MM.1S (cell line): Measurements from ENCODE around the gene TFAP2B.

Source experiments
- DNase-seq: peaks from one replicate; pipeline ENCODE4 v3.0.0-alpha.2; 2015
- H2AFZ ChIP-seq: fragments of 300-600 bp; sonication (generic); 2 replicates; pipeline ENCODE4 v1.6.0; 2016; ENCODE audit warnings: antibody characterized with exemption, low read length
- H3F3A ChIP-seq: fragments of 300-600 bp; sonication (generic); 2 replicates; pipeline ENCODE4 v1.6.1; 2016; ENCODE audit warnings: mild to moderate bottlenecking, antibody characterized with exemption, low read length, moderate library complexity, mixed read lengths; ENCODE audit not compliant: insufficient read depth
- H3K27ac ChIP-seq: fragments of 300-600 bp; sonication (generic); 2 replicates; pipeline ENCODE4 v1.5.1; 2016; ENCODE audit warnings: mild to moderate bottlenecking, low read length
- H3K27me3 ChIP-seq: fragments of 300-600 bp; sonication (generic); replicated peaks from 2 replicates; pipeline ENCODE4 v1.6.0; 2016; ENCODE audit warnings: low read length; ENCODE audit not compliant: insufficient read depth
- H3K36me3 ChIP-seq: fragments of 300-600 bp; sonication (generic); replicated peaks from 2 replicates; pipeline ENCODE4 v1.6.1; 2016; ENCODE audit warnings: mild to moderate bottlenecking, low read length, mixed read lengths; ENCODE audit not compliant: insufficient read depth
- H3K4me1 ChIP-seq: fragments of 300-600 bp; sonication (generic); 2 replicates; pipeline ENCODE4 v1.6.1; 2016; ENCODE audit warnings: low read length, mixed read lengths
- H3K4me2 ChIP-seq: fragments of 300-600 bp; sonication (generic); 2 replicates; pipeline ENCODE4 v1.6.0; 2016; ENCODE audit warnings: low read depth, low read length
- H3K4me3 ChIP-seq: fragments of 300-600 bp; sonication (generic); 2 replicates; pipeline ENCODE4 v1.5.1; 2016; ENCODE audit warnings: low read length, mixed read lengths
- H3K79me2 ChIP-seq: fragments of 300-600 bp; sonication (generic); 2 replicates; pipeline ENCODE4 v1.6.1; 2016; ENCODE audit warnings: mixed run types, low read length, mixed read lengths
- H3K9ac ChIP-seq: fragments of 300-600 bp; sonication (generic); 2 replicates; pipeline ENCODE4 v1.6.1; 2016; ENCODE audit warnings: low read length, mixed read lengths
- H3K9me2 ChIP-seq: fragments of 300-600 bp; sonication (generic); replicated peaks from 2 replicates; pipeline ENCODE4 v1.6.1; 2016; ENCODE audit warnings: mild to moderate bottlenecking, low read length, mixed read lengths; ENCODE audit not compliant: insufficient read depth
- H3K9me3 ChIP-seq: fragments of 300-600 bp; sonication (generic); replicated peaks from 2 replicates; pipeline ENCODE4 v1.6.1; 2016; ENCODE audit warnings: mild to moderate bottlenecking, low read length, mixed read lengths; ENCODE audit not compliant: insufficient read depth
- H4K20me1 ChIP-seq: fragments of 300-600 bp; sonication (generic); 2 replicates; pipeline ENCODE4 v1.6.1; 2016; ENCODE audit warnings: mild to moderate bottlenecking, low read length, moderate library complexity, mixed read lengths; ENCODE audit not compliant: insufficient read depth
- EZH2 ChIP-seq: fragments of 300-600 bp; sonication (generic); optimal IDR thresholded peaks from 2 replicates; pipeline ENCODE3; 2017; ENCODE audit warnings: low read depth, mild to moderate bottlenecking, antibody characterized with exemption, low read length, mixed read lengths
- EZH2phosphoT487 ChIP-seq: fragments of 300-600 bp; sonication (generic); IDR thresholded peaks from 2 replicates; pipeline ENCODE4 v1.6.1; 2018; ENCODE audit warnings: antibody characterized with exemption, low read length
- TF ChIP-seq, protein P1 (sequence below): fragments of 300-600 bp; sonication (generic); IDR thresholded peaks from 2 replicates; pipeline ENCODE4 v1.5.1; 2016; ENCODE audit warnings: antibody characterized with exemption, low read length, mixed read lengths

Gene TFAP2B

DNA sequence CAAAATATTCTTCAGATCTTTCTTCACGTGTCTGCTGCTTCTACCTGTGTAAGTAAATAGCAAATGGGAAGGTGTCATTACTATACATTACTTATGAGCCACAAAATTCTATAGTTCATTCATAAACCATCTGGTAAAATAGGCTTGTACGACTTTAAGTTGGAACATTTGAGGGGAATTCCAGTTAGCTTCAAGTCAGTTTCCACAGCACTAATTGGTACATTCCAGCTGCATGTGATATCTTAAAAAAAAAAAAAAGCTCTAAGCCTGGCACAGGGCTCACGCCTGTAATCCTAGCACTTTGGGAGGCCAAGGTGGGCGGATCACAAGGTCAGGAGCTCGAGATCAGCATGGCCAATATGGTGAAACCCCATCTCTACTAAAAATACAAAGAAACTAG is 23.1 kb upstream of the TFAP2B start:
- Histone ChIP-seq H3K27ac (no peak overlapping the region), H3K4me1 (peaks cover 8% of the 10 kb centered on the region; the same call in 1 of the 2 replicates), H3K9ac (no peak overlapping the region), H3K36me3 (no peaks in the 10 kb centered on the region), H3F3A (no peaks in the 10 kb centered on the region), H4K20me1 (no peaks in the 10 kb centered on the region), H3K4me3 (no peak overlapping the region), H3K9me3 (no peaks in the 10 kb centered on the region), H3K27me3 (no peaks in the 10 kb centered on the region), H3K9me2 (no peaks in the 10 kb centered on the region), H2AFZ (no peak overlapping the region), H3K4me2 (no peak overlapping the region), H3K79me2 (no peaks in the 10 kb centered on the region)
- no peak for DNase-seq
- TF ChIP-seq EZH2 = no peak
- TF ChIP-seq EZH2phosphoT487 = no peak
- TF ChIP-seq, protein P1, sequence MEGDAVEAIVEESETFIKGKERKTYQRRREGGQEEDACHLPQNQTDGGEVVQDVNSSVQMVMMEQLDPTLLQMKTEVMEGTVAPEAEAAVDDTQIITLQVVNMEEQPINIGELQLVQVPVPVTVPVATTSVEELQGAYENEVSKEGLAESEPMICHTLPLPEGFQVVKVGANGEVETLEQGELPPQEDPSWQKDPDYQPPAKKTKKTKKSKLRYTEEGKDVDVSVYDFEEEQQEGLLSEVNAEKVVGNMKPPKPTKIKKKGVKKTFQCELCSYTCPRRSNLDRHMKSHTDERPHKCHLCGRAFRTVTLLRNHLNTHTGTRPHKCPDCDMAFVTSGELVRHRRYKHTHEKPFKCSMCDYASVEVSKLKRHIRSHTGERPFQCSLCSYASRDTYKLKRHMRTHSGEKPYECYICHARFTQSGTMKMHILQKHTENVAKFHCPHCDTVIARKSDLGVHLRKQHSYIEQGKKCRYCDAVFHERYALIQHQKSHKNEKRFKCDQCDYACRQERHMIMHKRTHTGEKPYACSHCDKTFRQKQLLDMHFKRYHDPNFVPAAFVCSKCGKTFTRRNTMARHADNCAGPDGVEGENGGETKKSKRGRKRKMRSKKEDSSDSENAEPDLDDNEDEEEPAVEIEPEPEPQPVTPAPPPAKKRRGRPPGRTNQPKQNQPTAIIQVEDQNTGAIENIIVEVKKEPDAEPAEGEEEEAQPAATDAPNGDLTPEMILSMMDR = no peak

DNA sequence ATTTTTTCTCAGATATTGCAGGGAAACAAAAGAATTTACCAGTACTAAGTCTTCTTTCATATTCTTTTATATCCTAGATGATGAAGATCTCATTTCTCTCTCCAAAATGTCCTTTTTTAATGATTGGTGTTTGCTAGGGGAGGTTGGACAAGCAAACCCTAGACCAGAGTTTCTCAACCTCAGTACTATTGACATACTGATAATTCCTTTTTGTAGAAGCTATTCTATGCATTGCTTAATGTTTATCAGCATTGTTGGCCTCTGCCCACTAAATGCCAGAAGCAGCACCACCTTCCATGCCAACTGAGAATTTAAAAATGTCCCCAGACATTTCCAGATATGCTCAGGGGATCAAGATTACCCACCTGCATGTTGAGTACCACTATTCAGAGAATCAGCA is 14.4 kb upstream of the TFAP2B start:
- H3K4me2 ChIP-seq = no peak overlapping the region
- TF ChIP-seq, protein P1 = no peak
- no peak for TF ChIP-seq EZH2phosphoT487
- TF ChIP-seq EZH2 = no peak
- no peaks in the 10 kb centered on the region for H3K27me3 ChIP-seq
- no peak overlapping the region for H3K27ac ChIP-seq
- H3K9me2 ChIP-seq = no peaks in the 10 kb centered on the region
- no peaks in the 10 kb centered on the region for H3K36me3 ChIP-seq
- no peaks in the 10 kb centered on the region for H3F3A ChIP-seq
- H3K9ac ChIP-seq = no peak overlapping the region
- DNase-seq = no peak
- no peak overlapping the region for H3K4me3 ChIP-seq
- H3K4me1 ChIP-seq = no peaks in the 10 kb centered on the region
- no peaks in the 10 kb centered on the region for H4K20me1 ChIP-seq
- H3K9me3 ChIP-seq = no peaks in the 10 kb centered on the region
- no peaks in the 10 kb centered on the region for H3K79me2 ChIP-seq
- no peak overlapping the region for H2AFZ ChIP-seq

DNA sequence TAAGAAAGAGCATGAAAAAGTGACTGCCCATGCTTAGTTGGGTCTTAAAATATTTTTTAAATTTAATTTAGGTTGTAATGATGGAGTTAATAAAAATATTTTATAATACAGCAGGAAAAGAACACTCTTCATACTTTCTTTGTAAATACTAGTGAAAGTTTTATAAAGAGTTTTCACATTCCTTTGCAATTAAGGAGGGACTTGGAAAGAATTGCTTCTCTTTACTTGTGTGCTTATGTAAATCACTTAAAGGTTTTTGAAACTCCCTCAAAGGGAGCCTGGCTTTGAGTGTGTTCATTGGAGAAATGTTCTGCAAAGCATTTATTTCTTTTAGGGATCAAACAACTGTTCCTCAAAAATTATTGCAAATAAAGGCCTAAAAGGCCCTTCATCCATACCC is 11.6 kb upstream of the TFAP2B start:
- H3K4me3 ChIP-seq = no peak overlapping the region
- H3F3A ChIP-seq = no peaks in the 10 kb centered on the region
- H3K9me3 ChIP-seq = no peaks in the 10 kb centered on the region
- H4K20me1 ChIP-seq = no peaks in the 10 kb centered on the region
- no peak overlapping the region for H3K4me2 ChIP-seq
- no peaks in the 10 kb centered on the region for H3K79me2 ChIP-seq
- no peaks in the 10 kb centered on the region for H3K4me1 ChIP-seq
- H3K27me3 ChIP-seq = no peaks in the 10 kb centered on the region
- H3K9ac ChIP-seq = no peak overlapping the region
- H2AFZ ChIP-seq = no peak overlapping the region
- no peaks in the 10 kb centered on the region for H3K36me3 ChIP-seq
- H3K27ac ChIP-seq = no peak overlapping the region
- H3K9me2 ChIP-seq = no peaks in the 10 kb centered on the region
- DNase-seq = no peak
- TF ChIP-seq EZH2phosphoT487 (no peak), EZH2 (no peak)
- TF ChIP-seq, protein P1 = no peak
